ENCODE data around the gene AVL9. TPM values are rescaled to one million over a fixed set of nuclear protein-coding genes. Genes with fewer than 3 reads are reported as not detected.

The AVL9 gene
- total and polyA plus RNA-seq, 9 of the 15 experiments (the other 6 are each of a cell fraction or from before 2014, with no cell fraction given), result 6.4 to 66.2 (median 30.1) TPM

GRCh38 chr7:32506266-32507054, 11.2 kb downstream of the AVL9 start (continued):
- 0 out of 2 replicates have a peak, but pooled peaks have one; percentile 33 for TF ChIP-seq ZBTB33 (CRISPR knock-in tag; IDR thresholded peaks at IDR 0.05)
- TF ChIP-seq KAT8 (IDR thresholded peaks at IDR 0.05; ENCODE audit: low read depth), result no peak
- peak; percentile 86 for TF ChIP-seq LEF1 (IDR thresholded peaks at IDR 0.05)
- TF ChIP-seq NFYB (IDR thresholded peaks at IDR 0.05; ENCODE audit: extremely low read depth, insufficient read length), result no peak
- peak; percentile 88 for TF ChIP-seq ZNF175 (CRISPR knock-in tag; IDR thresholded peaks at IDR 0.05; ENCODE audit: low read depth)
- peak; percentile 32 for TF ChIP-seq TAF1 (IDR thresholded peaks at IDR 0.05; ENCODE audit: control insufficient read depth, extremely low read depth, insufficient read depth, low read length, severe bottlenecking)
- no peak for TF ChIP-seq ZNF277 (CRISPR knock-in tag; IDR thresholded peaks at IDR 0.05; ENCODE audit: borderline replicate concordance)
- no peak for TF ChIP-seq ZNF551 (CRISPR knock-in tag; IDR thresholded peaks at IDR 0.05)
- peak; percentile 61 for TF ChIP-seq FOXJ2 (tag; IDR thresholded peaks at IDR 0.05)
- peak; percentile 81; the same call in 1 of the 2 replicates for TF ChIP-seq DMBX1 (CRISPR knock-in tag; IDR thresholded peaks at IDR 0.05; ENCODE audit: borderline replicate concordance)
- peak; percentile 98 for TF ChIP-seq SMARCC2 (IDR thresholded peaks at IDR 0.05; ENCODE audit: low read depth)
- no peak for TF ChIP-seq SIN3B (IDR thresholded peaks at IDR 0.05; ENCODE audit: low read depth)
- TF ChIP-seq NEUROD1 (IDR thresholded peaks at IDR 0.05; ENCODE audit: borderline replicate concordance, low read depth, low read length, partially characterized antibody), result peak; percentile 88
- peak; percentile 51; the same call in 1 of the 2 replicates for TF ChIP-seq ZKSCAN8 (CRISPR knock-in tag; IDR thresholded peaks at IDR 0.05)
- TF ChIP-seq ADNP (tag; IDR thresholded peaks at IDR 0.05), result peak; percentile 84
- no peak for TF ChIP-seq STAG1 (CRISPR knock-in tag; IDR thresholded peaks at IDR 0.05; ENCODE audit: borderline replicate concordance)
- peak; percentile 74 for TF ChIP-seq PKNOX1 (IDR thresholded peaks at IDR 0.05)
- TF ChIP-seq DEAF1 (CRISPR knock-in tag; IDR thresholded peaks at IDR 0.05), result peak; percentile 34; the same call in 1 of the 2 replicates
- TF ChIP-seq ZNF639 (CRISPR knock-in tag; conservative IDR thresholded peaks at IDR 0.05 in 1 of 2, IDR thresholded peaks at IDR 0.05 in 1 of 2), result 0 out of 4 replicates have a peak, but pooled peaks of 1 of the 2 experiments have one; percentile 44

All from K562 (cell line).